K562 (cell line): ENCODE data around the gene ENC1. TPM values are rescaled to one million over a fixed set of nuclear protein-coding genes. Genes with fewer than 3 reads are reported as not detected.

Experiments
- ATAC-seq: fragments of 200-7000 bp; cut with Tn5 transposase; 3 replicates; pipeline ENCODE4 v1.9.1; 2020; ENCODE audit warnings: moderate library complexity
- BruUV-seq: library from RNA; stranded (reverse); fragments of 400-500 nt; replicated peaks from 2 replicates; lab custom pipeline; 2021; lab: Mats Ljungman, UMichigan
- CTCF ChIA-PET: fragments of 300-600 bp; formaldehyde crosslinking; extraction: SDS; loops from one replicate; lab custom pipeline; 2021; ENCODE audit warnings: low intra/inter-chr PET ratio; lab: Yijun Ruan, JAX
- POLR2A ChIA-PET: fragments of 300-600, 350-650 bp; sonication (Branson Sonifier 250); formaldehyde crosslinking; extraction: SDS; loops from one replicate; lab custom pipeline; 2021; ENCODE audit warnings: antibody characterized with exemption, inconsistent platforms; lab: Yijun Ruan, JAX
- DNase-seq, 4 experiments: peaks; one replicate each; pipeline versions ENCODE4 v3.0.0 to v3.0.0-alpha.2; 2011 to 2018; ENCODE audit warnings: low spot score in 3 of 4, mixed read lengths in 3 of 4; ENCODE audit errors: extremely low read depth in 1 of 4
- FAIRE-seq: peaks from 2 replicates; lab custom pipeline; 2011; peaks lifted over from hg19 to GRCh38; lab: Jason Lieb, UNC
- H2AFZ ChIP-seq: 2 replicates; pipeline ENCODE4 v1.6.0; 2011; ENCODE audit warnings: low read depth, low read length, control low read depth, inconsistent platforms
- H3K27ac ChIP-seq: fragments of 200-600 bp; 3 replicates; pipeline ENCODE4 v1.8.0; 2011; ENCODE audit warnings: low read depth, mild to moderate bottlenecking, control low read depth, inconsistent platforms, low read length, moderate library complexity, mixed read lengths; ENCODE audit errors: extremely low read depth
- H3K27me3 ChIP-seq, 2 experiments: fragments of 300-600 bp in 1 of 2; 2 replicates in 1 of 2; 3 replicates in 1 of 2; pipeline versions ENCODE4 v1.6.0 to v1.8.0; 2011; ENCODE audit warnings: inconsistent platforms in 2 of 2, low read length in 2 of 2, mild to moderate bottlenecking in 1 of 2, mixed read lengths in 1 of 2, moderate library complexity in 1 of 2; ENCODE audit not compliant: control insufficient read depth in 2 of 2, insufficient read depth in 2 of 2
- H3K36me3 ChIP-seq: fragments of 300-600 bp; 3 replicates; pipeline ENCODE4 v1.8.0; 2011; ENCODE audit warnings: mild to moderate bottlenecking, low read length, inconsistent platforms; ENCODE audit not compliant: control insufficient read depth, insufficient read depth
- H3K4me1 ChIP-seq, 2 experiments: fragments of 200-600 bp in 1 of 2; replicated peaks in 1 of 2; 2 replicates in 1 of 2; 3 replicates in 1 of 2; pipeline versions ENCODE4 v1.5.1 to v1.8.0; 2011; ENCODE audit warnings: inconsistent platforms in 2 of 2, low read length in 2 of 2, mild to moderate bottlenecking in 1 of 2, mixed read lengths in 1 of 2, moderate library complexity in 1 of 2; ENCODE audit not compliant: control insufficient read depth in 2 of 2, insufficient read depth in 2 of 2
- H3K4me2 ChIP-seq: 2 replicates; pipeline ENCODE4 v1.6.1; 2011; ENCODE audit warnings: low read length, control low read depth, inconsistent platforms, mixed read lengths; ENCODE audit not compliant: insufficient read depth
- H3K4me3 ChIP-seq: fragments of 200-600 bp; sonication (generic), shearing (Covaris generic); 2 replicates; pipeline ENCODE4 v1.5.1; 2016; ENCODE audit warnings: control low read depth, inconsistent platforms
- H3K79me2 ChIP-seq: fragments of 200-600 bp; 3 replicates; pipeline ENCODE4 v1.8.0; 2011; ENCODE audit warnings: low read length, inconsistent platforms; ENCODE audit not compliant: control insufficient read depth, insufficient read depth
- H3K9ac ChIP-seq, 2 experiments: 2 replicates each; pipeline versions ENCODE4 v1.6.0 to v1.6.1; 2011; ENCODE audit warnings: low read depth in 2 of 2, low read length in 2 of 2, control low read depth in 1 of 2, inconsistent platforms in 1 of 2, mild to moderate bottlenecking in 1 of 2, mixed read lengths in 1 of 2; ENCODE audit not compliant: insufficient read depth in 1 of 2
- H3K9me1 ChIP-seq: one replicate; pipeline ENCODE4 v1.6.0; 2011; ENCODE audit warnings: inconsistent platforms, mild to moderate bottlenecking, low read length, moderate library complexity; ENCODE audit not compliant: control insufficient read depth, insufficient read depth
- H3K9me3 ChIP-seq: replicated peaks from 2 replicates; pipeline ENCODE4 v1.5.1; 2011; ENCODE audit warnings: low read depth, low read length, inconsistent platforms; ENCODE audit not compliant: control insufficient read depth, insufficient read depth
- H4K20me1 ChIP-seq: replicated peaks from 2 replicates; pipeline ENCODE4 v1.6.1; 2011; ENCODE audit warnings: low read length, inconsistent platforms, mixed read lengths; ENCODE audit not compliant: control insufficient read depth, insufficient read depth
- ARID3A ChIP-seq: IDR thresholded peaks from 2 replicates; pipeline ENCODE4 v1.6.1; 2012; ENCODE audit warnings: low read depth, low read length, improper control_type of control experiment, borderline replicate concordance
- CEBPZ ChIP-seq: fragments of 150-350 bp; IDR thresholded peaks from 2 replicates; pipeline ENCODE4 v1.6.1; 2014; ENCODE audit warnings: low read depth, mild to moderate bottlenecking, low read length, borderline replicate concordance
- ELF4 ChIP-seq: fragments of 450-650 bp; formaldehyde crosslinking; IDR thresholded peaks from 2 replicates; pipeline ENCODE4 v1.4.0; 2022; ENCODE audit warnings: missing genetic modification characterization
- ETV5 ChIP-seq: sonication (generic); formaldehyde crosslinking; IDR thresholded peaks from 2 replicates; pipeline ENCODE4 v1.4.0; 2020; ENCODE audit warnings: low read depth, mild to moderate bottlenecking, missing genetic modification reagents
- GTF2F1 ChIP-seq: IDR thresholded peaks from 2 replicates; pipeline ENCODE4 v1.6.1; 2011; ENCODE audit warnings: low read depth, low read length, improper control_type of control experiment
- L3MBTL2 ChIP-seq: fragments of 450-650 bp; IDR thresholded peaks from 2 replicates; pipeline ENCODE4 v1.6.1; 2016; ENCODE audit warnings: mild to moderate bottlenecking, moderate library complexity
- NCOA1 ChIP-seq: fragments of 450-650 bp; IDR thresholded peaks from 2 replicates; pipeline ENCODE4 v1.6.1; 2016; ENCODE audit warnings: low read depth
- PHF20 ChIP-seq: fragments of 450-650 bp; IDR thresholded peaks from 2 replicates; pipeline ENCODE4 v1.6.1; 2018; ENCODE audit not compliant: partially characterized antibody
- RCOR1 ChIP-seq, 2 experiments: IDR thresholded peaks; 2 replicates each; pipeline ENCODE4 v1.6.1; 2012; ENCODE audit warnings: low read depth in 2 of 2, low read length in 2 of 2, borderline replicate concordance in 1 of 2, improper control_type of control experiment in 1 of 2
- RFX5 ChIP-seq: IDR thresholded peaks from 2 replicates; pipeline ENCODE4 v1.6.1; 2011; ENCODE audit warnings: low read depth, mild to moderate bottlenecking, improper control_type of control experiment, low read length
- SAFB2 ChIP-seq: fragments of 200-400 bp; formaldehyde crosslinking; IDR thresholded peaks from 2 replicates; pipeline ENCODE4 v1.6.1; 2018; ENCODE audit warnings: borderline replicate concordance, low read length, low read depth, moderate library complexity; ENCODE audit not compliant: severe bottlenecking
- SRF ChIP-seq, 2 experiments: fragments of 250-450, 450-650 bp in 1 of 2; sonication (Bioruptor Pico) in 1 of 2; sonication (generic) in 1 of 2; formaldehyde crosslinking; IDR thresholded peaks; 2 replicates each; pipeline versions ENCODE4 v1.5.0 to v1.5.1; 2020 to 2022; ENCODE audit warnings: mild to moderate bottlenecking in 1 of 2, missing genetic modification reagents in 1 of 2
- TEAD4 ChIP-seq, 2 experiments: sonication (generic) in 1 of 2; formaldehyde crosslinking in 1 of 2; IDR thresholded peaks; 2 replicates each; pipeline versions ENCODE4 v1.6.1 to v1.8.0; 2012 to 2022; ENCODE audit warnings: borderline replicate concordance in 1 of 2, inconsistent platforms in 1 of 2, low read length in 1 of 2, mild to moderate bottlenecking in 1 of 2, missing genetic modification reagents in 1 of 2
- TFAP4 ChIP-seq: sonication (generic); formaldehyde crosslinking; IDR thresholded peaks from 2 replicates; pipeline ENCODE4 v1.8.0; 2022; ENCODE audit warnings: missing genetic modification reagents, mild to moderate bottlenecking, moderate library complexity, borderline replicate concordance
- ZNF3 ChIP-seq: fragments of 250-450 bp; sonication (Bioruptor Pico); IDR thresholded peaks from 2 replicates; pipeline ENCODE4 v1.5.0; 2021; ENCODE audit warnings: mild to moderate bottlenecking, moderate library complexity
- WGBS: fragments of 100-300 bp; shearing (Covaris generic); methylation state at CpG from one replicate; pipeline ENCODE4 v1.1.6; 2016; ENCODE audit warnings: low coverage, mixed read lengths; ENCODE audit not compliant: insufficient coverage; ENCODE audit errors: missing lambda C conversion rate; 5-methylcytosine and 5-hydroxymethylcytosine counted together
- in situ Hi-C: fragments of 300-500 bp; cut with MboI; formaldehyde crosslinking; loops from 4 replicates; pipeline ENCODE4 v1.15.0; 2018; ENCODE audit warnings: inconsistent platforms, mixed read lengths
- intact Hi-C: fragments of 100-400 bp; cut with micrococcal nuclease; formaldehyde crosslinking; loops from 2 replicates; pipeline ENCODE4 v1.14.2; 2022
- polyA plus RNA-seq, 8 experiments: library from polyadenylated mRNA; depleted of rRNA in 4 of 8; stranded (reverse) in 5 of 8; unstranded in 3 of 8; fragments of >200 nt; fragmentation: Nextera tagmentation in 2 of 8; fragmentation: Illumina TruSeq in 1 of 8; extraction: Ambion mirVana in 2 of 8; extraction: Trizol in 1 of 8; gene quantifications; 2 replicates each; pipeline versions ENCODE4 v1.2.1 to v1.2.3, GENCODE V29; 2011 to 2014; ENCODE audit warnings: inconsistent platforms in 1 of 8, missing spikeins in 1 of 8
- total RNA-seq, 7 experiments: library from RNA; depleted of rRNA in 6 of 7; stranded (reverse); fragments of >200 nt in 6 of 7; fragmentation: Illumina TruSeq in 2 of 7; extraction: Trizol in 2 of 7; gene quantifications; 2 replicates each; pipeline versions ENCODE4 v1.2.1 to v1.2.3, GENCODE V29; 2011 to 2021; ENCODE audit warnings: low replicate concordance in 1 of 7
- TF ChIP-seq, protein P1 (sequence below): sonication (generic); formaldehyde crosslinking; IDR thresholded peaks from 2 replicates; pipeline ENCODE4 v1.9.0; 2022; ENCODE audit warnings: mild to moderate bottlenecking, missing genetic modification reagents

The ENC1 gene
- total and polyA plus RNA-seq, 9 of the 15 experiments (the other 6 are each of a cell fraction or from before 2014, with no cell fraction given), result 0.17 to 3.2 (median 0.97) TPM

DNA sequence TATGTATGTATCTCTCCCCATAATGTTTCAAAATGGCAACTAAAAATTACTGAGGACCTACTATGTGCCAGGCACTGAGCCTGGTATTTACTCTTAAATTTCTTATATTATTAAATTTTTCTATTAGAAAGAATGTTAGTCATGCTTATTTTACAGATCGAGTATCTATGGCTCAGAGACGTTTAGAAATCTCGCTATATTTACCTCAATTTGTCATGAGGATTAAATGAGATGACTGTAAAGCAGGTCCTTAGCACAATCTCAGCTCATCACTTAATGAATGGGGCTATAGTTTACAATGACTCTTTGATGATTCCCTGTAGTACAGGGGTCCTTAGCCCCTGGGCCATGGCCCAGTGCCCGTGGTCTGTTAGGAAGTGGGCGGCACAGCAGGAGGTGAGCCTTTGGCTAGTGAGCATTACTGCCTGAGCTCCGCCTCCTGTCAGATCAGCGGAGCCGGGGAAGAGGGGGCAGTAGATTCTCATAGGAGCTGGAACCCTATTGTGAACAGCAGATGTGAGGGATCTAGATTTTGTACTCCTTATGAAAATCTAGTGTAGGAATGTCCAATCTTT is 15.5 kb downstream of the ENC1 start:
- H3K79me2 ChIP-seq, result no peaks in the 10 kb centered on the region
- H3K27ac ChIP-seq, result no peak overlapping the region
- DNase-seq, result no peak
- H3K4me2 ChIP-seq, result no peak overlapping the region
- no peak for ATAC-seq
- CTCF ChIA-PET, result no interaction called here
- no peaks in the 10 kb centered on the region for H3K4me1 ChIP-seq
- 3% methylated on average over 6 of the region's 8 CpGs for WGBS
- POLR2A ChIA-PET, result interaction anchor here (0.6 kb wide), 2 partner anchors 10 to 32 kb away, joined by 3 to 4 read pairs; no protein-coding TSS in a partner anchor
- no peaks in the 10 kb centered on the region for H3K36me3 ChIP-seq
- no peak for FAIRE-seq
- H3K9ac ChIP-seq, result no peak overlapping the region
- no peak overlapping the region for H3K4me3 ChIP-seq
- H4K20me1 ChIP-seq, result no peaks in the 10 kb centered on the region
- no peaks in the 10 kb centered on the region; the same call in 1 of the 2 replicates for H3K9me3 ChIP-seq
- no peaks in the 10 kb centered on the region for H3K9me1 ChIP-seq
- TF ChIP-seq TEAD4 (IDR thresholded peaks at IDR 0.05; ENCODE audit: low read length) (no peak), TEAD4 (CRISPR knock-in tag; IDR thresholded peaks at IDR 0.05; ENCODE audit: borderline replicate concordance) (no peak), NCOA1 (no peak), RCOR1 (IDR thresholded peaks at IDR 0.05; ENCODE audit: borderline replicate concordance in 1 of 2, low read depth in 2 of 2, low read length in 2 of 2) (no peak), PHF20 (no peak), ZNF3 (CRISPR knock-in tag) (no peak), RFX5 (no peak), ETV5 (CRISPR knock-in tag) (no peak), L3MBTL2 (no peak), CEBPZ (no peak), ELF4 (CRISPR knock-in tag) (no peak), SRF (CRISPR knock-in tag; IDR thresholded peaks at IDR 0.05) (no peak), ARID3A (no peak), GTF2F1 (no peak), SAFB2 (no peak), TFAP4 (CRISPR knock-in tag) (no peak)
- TF ChIP-seq, protein P1, sequence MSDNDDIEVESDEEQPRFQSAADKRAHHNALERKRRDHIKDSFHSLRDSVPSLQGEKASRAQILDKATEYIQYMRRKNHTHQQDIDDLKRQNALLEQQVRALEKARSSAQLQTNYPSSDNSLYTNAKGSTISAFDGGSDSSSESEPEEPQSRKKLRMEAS (CRISPR knock-in tag), result no peak
- BruUV-seq, result no TSS peak
- in situ Hi-C loops, result loop anchor here (25.0 kb wide), 1 partner anchor 588 kb away; no protein-coding TSS in a partner anchor
- H2AFZ ChIP-seq, result no peak overlapping the region
- H3K27me3 ChIP-seq, result peaks cover 6 to 9% of the 10 kb centered on the region in 2 experiments; a peak in 3 of 5 replicates
- intact Hi-C loops, result no loop called here
